Thoracic aorta (tissue), 2 donors: Measurements from ENCODE around the gene RCBTB2. TPM values are rescaled to one million over a fixed set of nuclear protein-coding genes. Genes with fewer than 3 reads are reported as not detected.
"Not testable (repeated sequence)": the region's sequence is repeated elsewhere in the genome, so short reads cannot be mapped to it uniquely, and the experiment has no call there.

Experiments
- ATAC-seq: fragments of 150-250 bp; one replicate; pipeline ENCODE4 v1.8.0; 2017; ENCODE audit warnings: low read depth; ENCODE audit not compliant: insufficient number of reproducible peaks, low FRiP score
- DNase-seq: peaks from one replicate; pipeline ENCODE4 v3.0.0-alpha.2; 2020; ENCODE audit warnings: low spot score
- H3K27ac ChIP-seq, 2 donors: fragments of 200-600 bp; sonication (generic); 1 replicate in 1 of 2; 2 replicates in 1 of 2; pipeline ENCODE4 v1.5.1; 2016; ENCODE audit warnings: mild to moderate bottlenecking in 2 of 2, moderate library complexity in 2 of 2
- H3K27me3 ChIP-seq: fragments of 200-600 bp; sonication (generic); replicated peaks from 2 replicates; pipeline ENCODE4 v1.6.0; 2016; ENCODE audit warnings: mild to moderate bottlenecking; ENCODE audit not compliant: insufficient read depth
- H3K36me3 ChIP-seq: fragments of 200-600 bp; sonication (generic); one replicate; pipeline ENCODE4 v1.5.1; 2016
- H3K4me1 ChIP-seq, 2 donors: fragments of 200-600 bp; sonication (generic); 1 replicate in 1 of 2; 2 replicates in 1 of 2; pipeline versions ENCODE4 v1.5.1 to v1.6.0; 2016; ENCODE audit warnings: low read depth in 2 of 2, mild to moderate bottlenecking in 1 of 2; ENCODE audit not compliant: control insufficient read depth in 1 of 2
- H3K4me3 ChIP-seq: fragments of 200-600 bp; sonication (generic); 2 replicates; pipeline ENCODE4 v1.5.1; 2016; ENCODE audit warnings: mild to moderate bottlenecking
- H3K9me3 ChIP-seq: fragments of 200-600 bp; sonication (generic); 2 replicates; pipeline ENCODE4 v1.5.1; 2016
- CTCF ChIP-seq: fragments of 200-600 bp; sonication (generic); IDR thresholded peaks from one replicate; pipeline ENCODE4 v1.5.1; 2019; ENCODE audit warnings: antibody characterized with exemption
- total RNA-seq, 2 donors: library from RNA; depleted of rRNA; stranded (reverse); fragments of >200 nt; gene quantifications; one replicate each; pipeline versions ENCODE4 v1.1.0 to v1.2.3, GENCODE V29; 2016

Gene RCBTB2
- total RNA-seq, 2 donors from 2014 or later: 15.8 to 16.4 TPM

- no peak for TF ChIP-seq CTCF
- no peaks in the 10 kb centered on the region for H3K4me1 ChIP-seq
- H3K36me3 ChIP-seq: peaks cover 13% of the 10 kb centered on the region
- DNase-seq (no peak), ATAC-seq (no peak)
- no peak overlapping the region for H3K4me3 ChIP-seq
- no peak overlapping the region for H3K27ac ChIP-seq
- H3K9me3 ChIP-seq: no peaks in the 10 kb centered on the region
- H3K27me3 ChIP-seq: no peaks in the 10 kb centered on the region
These were observed 76.3 kb downstream of the RCBTB2 start for GRCh38 chr13:48456546-48456945.

GRCh38 chr13:48451196-48451595 lies 81.7 kb downstream of the RCBTB2 start:
- ATAC-seq, DNase-seq: not testable (repeated sequence)

GRCh38 chr13:48449656-48450055 lies 83.2 kb downstream of the RCBTB2 start:
- TF ChIP-seq CTCF: no peak
- Histone ChIP-seq H3K4me3 (no peak overlapping the region), H3K36me3 (no peaks in the 10 kb centered on the region), H3K4me1 (peaks cover 27 to 36% of the 10 kb centered on the region in 2 donors), H3K9me3 (peaks cover 6% of the 10 kb centered on the region), H3K27me3 (no peaks in the 10 kb centered on the region), H3K27ac (peak overlapping the region in 1 of 2 donors; percentile 70)
- DNase-seq (no peak), ATAC-seq (no peak)

More at GRCh38 chr13:48451196-48451595, 81.7 kb downstream of the RCBTB2 start:
- H3K27ac ChIP-seq, H3K4me3 ChIP-seq, H3K9me3 ChIP-seq, H3K27me3 ChIP-seq, H3K36me3 ChIP-seq: not testable (repeated sequence)
- peaks cover 25 to 26% of the 10 kb centered on the region in 2 donors for H3K4me1 ChIP-seq

GRCh38 chr13:48448959-48449614 lies 83.8 kb downstream of the RCBTB2 start:
- TF ChIP-seq CTCF: no peak
- Histone ChIP-seq H3K4me1 (peaks cover 27 to 36% of the 10 kb centered on the region in 2 donors), H3K27me3 (no peaks in the 10 kb centered on the region), H3K36me3 (no peaks in the 10 kb centered on the region), H3K9me3 (peaks cover 6% of the 10 kb centered on the region), H3K27ac (peak overlapping the region in 1 of 2 donors; percentile 70), H3K4me3 (peak overlapping the region; percentile 28)
- no peak for ATAC-seq
- no peak for DNase-seq

- Histone ChIP-seq H3K9me3 (peaks cover 6% of the 10 kb centered on the region), H3K4me1 (peaks cover 27 to 43% of the 10 kb centered on the region in 2 donors), H3K27me3 (no peaks in the 10 kb centered on the region), H3K4me3 (peak overlapping the region; percentile 28), H3K36me3 (no peaks in the 10 kb centered on the region), H3K27ac (peak overlapping the region in 1 of 2 donors; percentile 70)
- DNase-seq (no peak), ATAC-seq (no peak)
- no peak for TF ChIP-seq CTCF
These were observed 84.5 kb downstream of the RCBTB2 start for GRCh38 chr13:48448285-48448958.
